GM13977 (cell line): ENCODE measurements around the gene HEATR1.
"Not testable (repeated sequence)": the region's sequence is repeated elsewhere in the genome, so short reads cannot be mapped to it uniquely, and the experiment has no call there.

ENCODE experiments used
- DNase-seq: peaks from one replicate; pipeline ENCODE4 v3.0.0; 2012; ENCODE audit warnings: low spot score
- in situ Hi-C: fragments of 300-500 bp; cut with MboI; formaldehyde crosslinking; loops from one replicate; pipeline ENCODE4 v1.12.0; 2022; ENCODE audit warnings: low sequenced_read_pairs, low pct_unique_long_range_greater_than_20kb, mixed read lengths, inconsistent platforms; ENCODE audit not compliant: unreplicated experiment
- TF ChIP-seq, protein P1 (sequence below): IDR thresholded peaks from 2 replicates; pipeline ENCODE4 v1.5.1; 2012; ENCODE audit warnings: mild to moderate bottlenecking, control low read depth; ENCODE audit not compliant: insufficient read depth; ENCODE audit errors: extremely low read depth, missing control alignments

HEATR1 gene

DNA sequence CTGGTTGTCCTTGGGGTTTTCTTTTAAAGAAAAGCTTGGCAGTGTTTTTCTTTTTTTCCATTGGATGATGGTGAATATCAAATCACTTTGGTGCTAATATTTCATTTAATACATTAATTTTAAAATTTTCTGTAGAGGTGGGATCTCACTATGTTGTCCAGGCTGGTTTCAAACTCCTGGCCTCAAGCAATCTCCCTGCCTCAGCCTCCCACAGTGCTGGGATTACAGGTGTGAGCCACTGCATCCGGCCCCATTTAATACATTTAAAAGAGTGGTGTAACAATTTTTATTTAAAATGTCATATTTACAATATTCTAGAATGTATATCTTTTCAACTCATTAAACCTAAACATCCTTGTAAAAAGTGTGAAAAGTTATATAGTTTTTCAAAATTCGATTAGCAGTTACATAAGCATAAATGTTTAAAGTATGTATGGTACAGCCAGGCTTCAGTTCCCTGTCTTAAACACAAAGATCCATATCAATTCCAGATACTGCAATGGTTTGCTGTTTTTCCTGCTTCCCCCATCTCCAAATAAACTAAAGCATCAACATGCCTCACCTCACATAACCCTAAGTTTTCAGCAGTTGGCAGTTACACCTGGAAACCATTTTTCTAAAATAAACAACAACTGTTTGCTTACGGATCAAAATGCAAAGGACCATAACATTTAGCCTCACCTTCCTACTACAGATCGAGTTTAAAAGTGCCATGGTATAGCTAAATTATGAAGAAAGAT, 89.4 kb downstream of the HEATR1 start:
- no peak for DNase-seq
- TF ChIP-seq, protein P1, sequence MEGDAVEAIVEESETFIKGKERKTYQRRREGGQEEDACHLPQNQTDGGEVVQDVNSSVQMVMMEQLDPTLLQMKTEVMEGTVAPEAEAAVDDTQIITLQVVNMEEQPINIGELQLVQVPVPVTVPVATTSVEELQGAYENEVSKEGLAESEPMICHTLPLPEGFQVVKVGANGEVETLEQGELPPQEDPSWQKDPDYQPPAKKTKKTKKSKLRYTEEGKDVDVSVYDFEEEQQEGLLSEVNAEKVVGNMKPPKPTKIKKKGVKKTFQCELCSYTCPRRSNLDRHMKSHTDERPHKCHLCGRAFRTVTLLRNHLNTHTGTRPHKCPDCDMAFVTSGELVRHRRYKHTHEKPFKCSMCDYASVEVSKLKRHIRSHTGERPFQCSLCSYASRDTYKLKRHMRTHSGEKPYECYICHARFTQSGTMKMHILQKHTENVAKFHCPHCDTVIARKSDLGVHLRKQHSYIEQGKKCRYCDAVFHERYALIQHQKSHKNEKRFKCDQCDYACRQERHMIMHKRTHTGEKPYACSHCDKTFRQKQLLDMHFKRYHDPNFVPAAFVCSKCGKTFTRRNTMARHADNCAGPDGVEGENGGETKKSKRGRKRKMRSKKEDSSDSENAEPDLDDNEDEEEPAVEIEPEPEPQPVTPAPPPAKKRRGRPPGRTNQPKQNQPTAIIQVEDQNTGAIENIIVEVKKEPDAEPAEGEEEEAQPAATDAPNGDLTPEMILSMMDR = no peak
- in situ Hi-C loops = no loop called here

DNA sequence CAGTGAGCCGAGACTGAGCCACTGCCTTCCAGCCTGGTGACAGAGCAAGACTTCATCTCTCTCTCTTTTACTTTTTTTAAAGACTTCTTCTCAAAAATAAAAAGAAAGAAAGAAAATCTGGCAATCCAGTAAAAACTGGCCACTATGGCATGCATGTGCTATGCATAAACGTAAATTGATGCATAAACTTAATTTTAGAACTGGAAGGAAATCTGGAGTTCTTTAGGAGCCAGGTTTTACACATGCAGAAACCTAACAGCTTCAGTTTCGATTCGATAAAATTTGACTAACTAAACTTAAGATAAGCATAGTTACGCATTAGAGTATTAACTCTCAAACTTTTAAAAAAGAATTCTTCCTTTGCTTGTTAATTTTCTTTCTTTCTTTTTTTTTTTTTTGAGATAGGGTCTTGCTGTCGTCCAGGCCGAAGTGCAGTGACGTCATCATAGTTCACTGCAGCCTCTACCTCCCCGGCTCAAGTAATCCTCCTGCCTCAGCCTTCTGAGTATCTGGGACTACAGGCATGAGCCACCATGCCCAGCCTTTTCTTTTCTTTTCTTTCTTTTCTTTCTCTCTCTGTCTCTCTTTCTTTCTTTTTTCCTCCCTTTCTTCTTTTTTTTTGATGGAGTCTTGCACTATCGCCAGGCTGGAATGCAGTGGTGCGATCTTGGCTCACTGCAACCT, 92.4 kb downstream of the HEATR1 start:
- in situ Hi-C loops = no loop called here
- TF ChIP-seq, protein P1 = no peak

DNA sequence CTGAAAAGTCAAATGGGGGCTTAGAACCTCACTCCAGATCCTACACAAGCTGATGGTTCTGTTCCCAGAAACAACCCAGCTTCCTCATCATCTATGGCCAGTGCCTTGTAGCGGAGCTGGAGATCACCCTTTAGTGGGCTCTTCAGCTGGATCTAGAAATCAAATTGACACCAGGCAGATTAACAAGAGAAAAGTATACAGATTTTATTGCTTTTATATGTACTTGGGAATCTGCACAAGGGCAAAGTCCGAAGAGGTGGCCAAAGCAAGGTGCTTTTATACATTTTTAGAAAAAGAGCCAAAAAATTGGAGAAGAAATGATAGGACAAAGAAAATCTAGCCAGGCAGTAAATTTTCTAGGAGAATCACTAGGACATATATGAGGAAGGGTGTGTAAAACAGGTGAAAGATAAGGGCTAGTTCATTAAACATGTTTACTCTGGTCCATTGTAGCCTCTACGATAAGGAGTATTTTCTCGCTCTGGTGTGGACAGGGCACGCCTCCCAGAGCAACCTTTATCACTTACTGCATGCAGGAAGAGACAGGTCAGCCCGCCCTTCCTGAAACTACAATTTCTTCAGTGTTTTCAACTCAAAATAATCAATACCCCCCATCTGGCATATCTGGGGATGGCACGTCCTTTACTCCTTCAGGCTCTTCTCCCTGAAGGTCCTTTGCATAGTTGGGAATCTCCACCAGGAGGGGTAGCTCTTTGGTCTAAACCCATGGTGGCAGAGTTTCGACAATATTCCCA, 94.5 kb downstream of the HEATR1 start:
- TF ChIP-seq, protein P1 = no peak
- in situ Hi-C loops = no loop called here
- DNase-seq = no peak

More for the DNA sequence above, 92.4 kb downstream of the HEATR1 start:
- no peak for DNase-seq

DNA sequence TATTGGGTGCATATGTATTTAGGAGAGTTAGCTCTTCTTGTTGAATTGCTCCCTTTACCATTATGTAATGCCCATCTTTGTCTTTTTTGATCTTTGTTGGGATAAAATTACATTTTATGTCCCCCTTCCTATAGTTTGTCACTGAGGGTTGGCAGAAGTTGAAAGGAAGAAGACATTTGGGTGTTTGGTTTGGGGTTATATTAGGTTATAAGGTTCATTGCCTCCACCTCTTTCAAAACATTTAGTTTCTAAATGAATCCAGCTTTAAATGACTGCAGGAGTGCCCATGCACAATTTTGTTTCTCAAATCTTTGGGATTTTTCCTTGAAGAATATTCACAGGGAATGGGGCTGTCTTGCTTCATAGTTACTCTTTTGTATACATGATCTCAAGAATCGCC, 95.1 kb downstream of the HEATR1 start:
- in situ Hi-C loops = no loop called here
- no peak for DNase-seq
- TF ChIP-seq, protein P1 = no peak

DNA sequence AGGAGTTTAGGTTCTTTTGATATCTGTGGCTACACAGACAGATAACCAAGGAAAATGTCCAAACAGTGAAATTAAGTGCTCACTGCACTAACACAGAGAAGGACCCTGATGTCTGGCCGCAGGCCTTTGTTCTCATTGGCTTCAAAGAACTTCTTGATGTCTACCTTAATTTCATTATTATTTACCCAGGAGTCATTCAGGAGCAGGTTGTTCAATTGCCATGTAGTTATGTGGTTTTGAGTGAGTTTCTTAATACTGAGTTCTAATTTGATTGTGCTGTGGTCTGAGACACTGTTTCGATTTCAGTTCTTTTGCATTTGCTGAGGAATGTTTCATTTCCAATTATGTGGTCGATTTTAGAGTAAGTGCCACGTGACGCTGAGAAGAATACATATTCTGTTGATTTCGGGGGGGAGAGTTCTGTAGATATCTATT, 95.7 kb downstream of the HEATR1 start:
- in situ Hi-C loops = no loop called here
- no peak for DNase-seq
- TF ChIP-seq, protein P1 = no peak

DNA sequence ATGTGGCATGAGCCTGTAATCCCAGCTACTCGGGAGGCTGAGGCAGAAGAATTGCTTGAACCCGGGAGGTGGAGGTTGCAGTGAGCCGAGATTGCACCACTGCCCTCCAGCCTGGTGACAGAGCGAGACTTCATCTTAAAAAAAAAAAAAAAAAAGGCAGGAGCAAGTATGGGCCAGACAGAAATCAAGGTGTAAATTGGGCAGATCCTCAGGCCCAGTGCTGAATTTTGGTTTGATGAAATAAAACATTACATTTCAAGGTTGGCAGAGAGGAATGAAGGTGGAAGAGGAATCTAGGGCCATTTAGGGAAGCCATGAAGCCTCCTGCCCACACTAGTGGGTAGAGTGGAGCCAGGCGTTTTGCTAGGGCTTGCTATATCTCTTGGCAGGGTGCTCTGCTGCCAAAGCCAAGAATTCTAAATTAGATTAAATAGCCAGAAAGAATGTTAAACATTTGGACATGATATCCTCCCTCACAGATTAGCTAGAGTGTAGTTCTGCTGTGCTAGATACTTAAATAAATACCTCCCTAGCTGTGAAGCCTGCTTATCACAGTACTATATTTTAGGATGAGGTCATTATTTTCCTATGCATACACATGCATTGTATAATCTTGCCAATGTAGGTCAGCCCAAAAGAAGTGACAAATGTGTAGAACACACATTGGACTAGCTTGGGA, 97.2 kb downstream of the HEATR1 start:
- TF ChIP-seq, protein P1 = no peak
- DNase-seq = no peak
- in situ Hi-C loops = no loop called here

DNA sequence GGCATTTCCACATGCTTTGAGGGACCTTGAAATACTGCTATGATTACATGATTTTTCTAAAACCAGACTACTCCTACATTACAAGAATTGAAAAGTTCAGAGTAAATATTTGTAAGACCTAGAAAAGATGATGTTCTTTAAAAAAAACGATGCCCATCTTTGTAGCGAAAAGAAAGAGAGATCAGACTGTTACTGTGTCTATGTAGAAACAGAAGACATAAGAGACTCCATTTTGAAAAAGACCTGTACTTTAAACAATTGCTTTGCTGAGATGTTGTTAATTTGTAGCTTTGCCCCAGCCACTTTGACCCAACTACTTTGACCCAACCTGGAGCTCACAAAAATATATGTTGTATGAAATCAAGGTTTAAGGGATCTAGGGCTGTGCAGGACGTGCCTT, 100.0 kb downstream of the HEATR1 start:
- in situ Hi-C loops, DNase-seq: not testable (repeated sequence)
